HepG2 (cell line): ENCODE data around the gene BABAM1. TPM values are rescaled to one million over a fixed set of nuclear protein-coding genes. Genes with fewer than 3 reads are reported as not detected.

Experiments
- ATAC-seq: fragments of 200-7000 bp; cut with Tn5 transposase; 3 replicates; pipeline ENCODE4 v1.9.1; 2020; ENCODE audit warnings: mild to moderate bottlenecking, moderate library complexity
- BruUV-seq: library from RNA; stranded (reverse); fragments of 400-500 nt; replicated peaks from 2 replicates; lab custom pipeline; 2021; lab: Mats Ljungman, UMichigan
- CTCF ChIA-PET: fragments of 300-600 bp; formaldehyde crosslinking; extraction: SDS; loops from one replicate; lab custom pipeline; 2021; ENCODE audit warnings: low total read pairs, inconsistent platforms, low intra/inter-chr PET ratio; lab: Yijun Ruan, JAX
- POLR2A ChIA-PET: fragments of 350-600 bp; sonication (Branson Sonifier 250); formaldehyde crosslinking; loops from one replicate; lab custom pipeline; 2020; ENCODE audit warnings: antibody characterized with exemption, inconsistent platforms; lab: Yijun Ruan, JAX
- DNase-seq: peaks from one replicate; pipeline ENCODE4 v3.0.0-alpha.2; 2015; ENCODE audit warnings: low spot score
- FAIRE-seq: peaks from 3 replicates; lab custom pipeline; 2011; peaks lifted over from hg19 to GRCh38; lab: Jason Lieb, UNC
- H2AFZ ChIP-seq: one replicate; pipeline ENCODE4 v1.6.1; 2011; ENCODE audit warnings: low read length, inconsistent platforms
- H3K27ac ChIP-seq: fragments of 300-600 bp; 3 replicates; pipeline ENCODE4 v1.8.0; 2011; ENCODE audit warnings: mixed run types, mild to moderate bottlenecking, mixed read lengths, low read length, inconsistent platforms; ENCODE audit not compliant: insufficient read depth; ENCODE audit errors: extremely low read length
- H3K27me3 ChIP-seq, 2 experiments: fragments of 200-600 bp in 1 of 2; 2 replicates in 1 of 2; 3 replicates in 1 of 2; pipeline versions ENCODE4 v1.6.0 to v1.8.0; 2011; ENCODE audit warnings: low read length in 2 of 2, mild to moderate bottlenecking in 2 of 2, moderate library complexity in 2 of 2, inconsistent platforms in 1 of 2; ENCODE audit not compliant: insufficient read depth in 2 of 2, control insufficient read depth in 1 of 2
- H3K36me3 ChIP-seq, 2 experiments: fragments of 200-600 bp in 1 of 2; replicated peaks in 1 of 2; 2 replicates in 1 of 2; 3 replicates in 1 of 2; pipeline versions ENCODE4 v1.5.1 to v1.8.0; 2011; ENCODE audit warnings: low read length in 2 of 2, inconsistent platforms in 1 of 2; ENCODE audit not compliant: insufficient read depth in 2 of 2, control insufficient read depth in 1 of 2
- H3K4me1 ChIP-seq: 2 replicates; pipeline ENCODE4 v1.5.1; 2012; ENCODE audit warnings: low read length, inconsistent platforms; ENCODE audit not compliant: insufficient read depth
- H3K4me2 ChIP-seq: 2 replicates; pipeline ENCODE4 v1.6.0; 2011; ENCODE audit warnings: low read depth, low read length, inconsistent platforms
- H3K4me3 ChIP-seq, 3 experiments: fragments of 200-600 bp in 1 of 3; sonication (generic), shearing (Covaris generic) in 1 of 3; replicated peaks in 1 of 3; 2 replicates each; pipeline ENCODE4 v1.5.1; 2011 to 2016; ENCODE audit warnings: low read length in 3 of 3, inconsistent platforms in 2 of 3, low read depth in 2 of 3, mild to moderate bottlenecking in 2 of 3, control low read depth in 1 of 3, mixed read lengths in 1 of 3; ENCODE audit not compliant: insufficient read depth in 1 of 3
- H3K79me2 ChIP-seq: one replicate; pipeline ENCODE4 v1.6.1; 2011; ENCODE audit warnings: low read length, inconsistent platforms; ENCODE audit not compliant: insufficient read depth
- H3K9ac ChIP-seq: 2 replicates; pipeline ENCODE4 v1.6.0; 2011; ENCODE audit warnings: mild to moderate bottlenecking, low read depth, low read length, inconsistent platforms; ENCODE audit not compliant: insufficient read depth
- H3K9me3 ChIP-seq: 2 replicates; pipeline ENCODE4 v1.5.1; 2012; ENCODE audit warnings: mild to moderate bottlenecking, low read length
- H4K20me1 ChIP-seq: 2 replicates; pipeline ENCODE4 v1.6.0; 2011; ENCODE audit warnings: inconsistent platforms, mild to moderate bottlenecking, low read length, moderate library complexity; ENCODE audit not compliant: insufficient read depth
- HNRNPL ChIP-seq: fragments of 200-400 bp; formaldehyde crosslinking; IDR thresholded peaks from 2 replicates; pipeline ENCODE4 v1.6.1; 2017; ENCODE audit warnings: mild to moderate bottlenecking, low read depth, low read length
- PCBP2 ChIP-seq: fragments of 200-400 bp; formaldehyde crosslinking; optimal IDR thresholded peaks from 2 replicates; pipeline ENCODE3; 2018; ENCODE audit warnings: low read length, low read depth; ENCODE audit not compliant: poor library complexity, severe bottlenecking
- SRSF9 ChIP-seq: fragments of 200-400 bp; formaldehyde crosslinking; IDR thresholded peaks from 2 replicates; pipeline ENCODE4 v1.6.1; 2018; ENCODE audit warnings: borderline replicate concordance, mild to moderate bottlenecking, low read depth, low read length; ENCODE audit not compliant: insufficient read depth, poor library complexity, severe bottlenecking
- ZFP90 ChIP-seq: sonication (generic); formaldehyde crosslinking; IDR thresholded peaks from 2 replicates; pipeline ENCODE4 v1.8.0; 2022; ENCODE audit warnings: missing genetic modification reagents, mild to moderate bottlenecking, inconsistent platforms, borderline replicate concordance
- ZNF282 ChIP-seq: fragments of 450-650 bp; IDR thresholded peaks from 2 replicates; pipeline ENCODE4 v1.6.1; 2018; ENCODE audit not compliant: partially characterized antibody
- ZNF451 ChIP-seq: sonication (generic); formaldehyde crosslinking; IDR thresholded peaks from 2 replicates; pipeline ENCODE4 v1.5.0; 2020; ENCODE audit warnings: mild to moderate bottlenecking, missing genetic modification reagents
- WGBS: methylation state at CpG from one replicate; pipeline ENCODE4 v1.1.6; 2017; ENCODE audit warnings: low lambda C conversion rate; 5-methylcytosine and 5-hydroxymethylcytosine counted together
- in situ Hi-C: cut with HindIII; loops from 2 replicates; pipeline ENCODE4 v1.10.0; 2017; ENCODE audit warnings: low pct_unique_long_range_greater_than_20kb; ENCODE audit not compliant: extremely low pct_ligation_motif_present
- intact Hi-C: fragments of 100-400 bp; cut with micrococcal nuclease; formaldehyde crosslinking; loops from one replicate; pipeline ENCODE4 v1.10.0; 2022; ENCODE audit not compliant: unreplicated experiment
- polyA plus RNA-seq, 8 experiments: library from polyadenylated mRNA; depleted of rRNA in 3 of 8; stranded (reverse) in 7 of 8; unstranded in 1 of 8; fragments of >200 nt; fragmentation: Illumina TruSeq in 4 of 8; extraction: Trizol in 4 of 8; gene quantifications; 2 replicates each; pipeline versions ENCODE4 v1.2.1 to v1.2.3, GENCODE V29; 2011 to 2016; ENCODE audit warnings: low read depth in 4 of 8, missing spikeins in 1 of 8, mixed read lengths in 1 of 8; ENCODE audit not compliant: insufficient read depth in 1 of 8
- total RNA-seq, 5 experiments: library from RNA; depleted of rRNA; stranded (reverse); fragments of >200 nt; fragmentation: Illumina TruSeq; extraction: Trizol; gene quantifications; 2 replicates each; pipeline ENCODE4 v1.2.3, GENCODE V29; 2016; ENCODE audit warnings: low read depth in 1 of 5
- TF ChIP-seq, protein P1 (sequence below): IDR thresholded peaks from 2 replicates; pipeline ENCODE4 v1.6.1; 2012; ENCODE audit warnings: low read length, improper control_type of control experiment
- TF ChIP-seq, protein P2 (sequence below): sonication (generic); formaldehyde crosslinking; IDR thresholded peaks from 2 replicates; pipeline ENCODE4 v1.4.0; 2020; ENCODE audit warnings: mild to moderate bottlenecking, missing genetic modification reagents
- TF ChIP-seq, protein P3 (sequence below): IDR thresholded peaks from 2 replicates; pipeline ENCODE4 v1.6.1; 2012; ENCODE audit warnings: inconsistent platforms

The BABAM1 gene
- total and polyA plus RNA-seq, 2 of the 13 experiments (the other 11 are each of a cell fraction or from before 2014, with no cell fraction given): 70.0 to 82.0 TPM

DNA sequence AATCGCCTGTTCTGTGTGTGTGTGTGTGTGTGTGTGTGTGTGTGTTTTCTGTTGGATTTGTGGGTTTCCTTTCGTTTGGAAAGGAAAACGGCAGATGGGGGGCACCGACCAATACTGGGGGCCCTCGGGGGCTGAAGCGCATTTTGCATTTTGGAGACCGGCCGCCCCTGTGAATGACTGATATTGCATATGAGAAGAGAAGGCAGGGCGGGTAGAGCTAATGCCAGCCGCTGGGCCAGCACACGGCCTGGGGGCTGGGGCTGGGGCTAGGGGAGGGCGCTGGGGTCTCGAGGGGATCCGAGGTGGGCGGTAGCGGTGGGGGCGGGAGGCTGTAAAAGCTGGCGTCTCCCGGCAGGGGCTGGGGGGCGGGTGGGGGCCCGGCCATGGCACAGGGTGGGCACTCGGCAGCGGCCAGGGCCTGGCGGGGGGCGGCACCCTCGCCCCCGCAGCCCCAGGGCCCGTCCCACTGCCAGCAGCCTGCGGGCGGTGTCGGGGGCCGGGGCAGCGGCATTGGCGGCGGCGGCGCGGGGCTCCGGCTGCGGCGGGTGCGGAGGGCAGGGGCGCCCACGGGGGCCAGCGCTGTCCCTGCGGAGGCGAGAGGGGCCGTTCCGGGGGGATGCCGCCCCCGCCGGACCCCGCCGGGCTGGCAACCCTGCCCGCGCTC, 56.2 kb downstream of the BABAM1 start:
- ChIA-PET POLR2A (interaction anchor here (1.0 to 1.3 kb wide), 2 partner anchors 9 to 11 kb away, joined by 3 to 5 read pairs; no protein-coding TSS in a partner anchor), CTCF (no interaction called here)
- no TSS peak for BruUV-seq
- FAIRE-seq (no peak), DNase-seq (no peak), ATAC-seq (no peak)
- H4K20me1 ChIP-seq: no peaks in the 10 kb centered on the region
- no peaks in the 10 kb centered on the region for H3K4me1 ChIP-seq
- H3K36me3 ChIP-seq: peaks cover 7 to 25% of the 10 kb centered on the region in 2 experiments; a peak in 3 of 5 replicates
- no peak overlapping the region for H3K4me3 ChIP-seq
- 95% methylated on average over 18 of the region's 56 CpGs for WGBS
- H3K9ac ChIP-seq: no peak overlapping the region
- H2AFZ ChIP-seq: no peak overlapping the region
- H3K9me3 ChIP-seq: no peaks in the 10 kb centered on the region
- H3K4me2 ChIP-seq: no peak overlapping the region
- no peaks in the 10 kb centered on the region for H3K79me2 ChIP-seq
- in situ Hi-C loops (no loop called here), intact Hi-C loops (no loop called here)
- H3K27ac ChIP-seq: no peak overlapping the region
- H3K27me3 ChIP-seq: no peaks in the 10 kb centered on the region
- no peak for TF ChIP-seq PCBP2
- no peak for TF ChIP-seq HNRNPL
- TF ChIP-seq, protein P1, sequence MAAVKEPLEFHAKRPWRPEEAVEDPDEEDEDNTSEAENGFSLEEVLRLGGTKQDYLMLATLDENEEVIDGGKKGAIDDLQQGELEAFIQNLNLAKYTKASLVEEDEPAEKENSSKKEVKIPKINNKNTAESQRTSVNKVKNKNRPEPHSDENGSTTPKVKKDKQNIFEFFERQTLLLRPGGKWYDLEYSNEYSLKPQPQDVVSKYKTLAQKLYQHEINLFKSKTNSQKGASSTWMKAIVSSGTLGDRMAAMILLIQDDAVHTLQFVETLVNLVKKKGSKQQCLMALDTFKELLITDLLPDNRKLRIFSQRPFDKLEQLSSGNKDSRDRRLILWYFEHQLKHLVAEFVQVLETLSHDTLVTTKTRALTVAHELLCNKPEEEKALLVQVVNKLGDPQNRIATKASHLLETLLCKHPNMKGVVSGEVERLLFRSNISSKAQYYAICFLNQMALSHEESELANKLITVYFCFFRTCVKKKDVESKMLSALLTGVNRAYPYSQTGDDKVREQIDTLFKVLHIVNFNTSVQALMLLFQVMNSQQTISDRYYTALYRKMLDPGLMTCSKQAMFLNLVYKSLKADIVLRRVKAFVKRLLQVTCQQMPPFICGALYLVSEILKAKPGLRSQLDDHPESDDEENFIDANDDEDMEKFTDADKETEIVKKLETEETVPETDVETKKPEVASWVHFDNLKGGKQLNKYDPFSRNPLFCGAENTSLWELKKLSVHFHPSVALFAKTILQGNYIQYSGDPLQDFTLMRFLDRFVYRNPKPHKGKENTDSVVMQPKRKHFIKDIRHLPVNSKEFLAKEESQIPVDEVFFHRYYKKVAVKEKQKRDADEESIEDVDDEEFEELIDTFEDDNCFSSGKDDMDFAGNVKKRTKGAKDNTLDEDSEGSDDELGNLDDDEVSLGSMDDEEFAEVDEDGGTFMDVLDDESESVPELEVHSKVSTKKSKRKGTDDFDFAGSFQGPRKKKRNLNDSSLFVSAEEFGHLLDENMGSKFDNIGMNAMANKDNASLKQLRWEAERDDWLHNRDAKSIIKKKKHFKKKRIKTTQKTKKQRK: no peak
- no peak for TF ChIP-seq ZNF451 (CRISPR knock-in tag)
- TF ChIP-seq, protein P2, sequence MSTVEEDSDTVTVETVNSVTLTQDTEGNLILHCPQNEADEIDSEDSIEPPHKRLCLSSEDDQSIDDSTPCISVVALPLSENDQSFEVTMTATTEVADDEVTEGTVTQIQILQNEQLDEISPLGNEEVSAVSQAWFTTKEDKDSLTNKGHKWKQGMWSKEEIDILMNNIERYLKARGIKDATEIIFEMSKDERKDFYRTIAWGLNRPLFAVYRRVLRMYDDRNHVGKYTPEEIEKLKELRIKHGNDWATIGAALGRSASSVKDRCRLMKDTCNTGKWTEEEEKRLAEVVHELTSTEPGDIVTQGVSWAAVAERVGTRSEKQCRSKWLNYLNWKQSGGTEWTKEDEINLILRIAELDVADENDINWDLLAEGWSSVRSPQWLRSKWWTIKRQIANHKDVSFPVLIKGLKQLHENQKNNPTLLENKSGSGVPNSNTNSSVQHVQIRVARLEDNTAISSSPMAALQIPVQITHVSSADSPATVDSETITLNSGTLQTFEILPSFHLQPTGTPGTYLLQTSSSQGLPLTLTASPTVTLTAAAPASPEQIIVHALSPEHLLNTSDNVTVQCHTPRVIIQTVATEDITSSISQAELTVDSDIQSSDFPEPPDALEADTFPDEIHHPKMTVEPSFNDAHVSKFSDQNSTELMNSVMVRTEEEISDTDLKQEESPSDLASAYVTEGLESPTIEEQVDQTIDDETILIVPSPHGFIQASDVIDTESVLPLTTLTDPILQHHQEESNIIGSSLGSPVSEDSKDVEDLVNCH: no peak
- no peak for TF ChIP-seq ZNF282
- TF ChIP-seq, protein P3, sequence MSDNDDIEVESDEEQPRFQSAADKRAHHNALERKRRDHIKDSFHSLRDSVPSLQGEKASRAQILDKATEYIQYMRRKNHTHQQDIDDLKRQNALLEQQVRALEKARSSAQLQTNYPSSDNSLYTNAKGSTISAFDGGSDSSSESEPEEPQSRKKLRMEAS: no peak
- TF ChIP-seq ZFP90 (CRISPR knock-in tag): no peak
- no peak for TF ChIP-seq SRSF9
